DMS114 treated with DMSO at 0.1 percent for 48 hours (cell line): ENCODE measurements around the gene WBP2NL.

Source experiments
- DNase-seq: peaks from one replicate; lab custom pipeline; 2025; ENCODE audit not compliant: unreplicated experiment; lab: John Stamatoyannopoulos, UW

Gene WBP2NL

DNA sequence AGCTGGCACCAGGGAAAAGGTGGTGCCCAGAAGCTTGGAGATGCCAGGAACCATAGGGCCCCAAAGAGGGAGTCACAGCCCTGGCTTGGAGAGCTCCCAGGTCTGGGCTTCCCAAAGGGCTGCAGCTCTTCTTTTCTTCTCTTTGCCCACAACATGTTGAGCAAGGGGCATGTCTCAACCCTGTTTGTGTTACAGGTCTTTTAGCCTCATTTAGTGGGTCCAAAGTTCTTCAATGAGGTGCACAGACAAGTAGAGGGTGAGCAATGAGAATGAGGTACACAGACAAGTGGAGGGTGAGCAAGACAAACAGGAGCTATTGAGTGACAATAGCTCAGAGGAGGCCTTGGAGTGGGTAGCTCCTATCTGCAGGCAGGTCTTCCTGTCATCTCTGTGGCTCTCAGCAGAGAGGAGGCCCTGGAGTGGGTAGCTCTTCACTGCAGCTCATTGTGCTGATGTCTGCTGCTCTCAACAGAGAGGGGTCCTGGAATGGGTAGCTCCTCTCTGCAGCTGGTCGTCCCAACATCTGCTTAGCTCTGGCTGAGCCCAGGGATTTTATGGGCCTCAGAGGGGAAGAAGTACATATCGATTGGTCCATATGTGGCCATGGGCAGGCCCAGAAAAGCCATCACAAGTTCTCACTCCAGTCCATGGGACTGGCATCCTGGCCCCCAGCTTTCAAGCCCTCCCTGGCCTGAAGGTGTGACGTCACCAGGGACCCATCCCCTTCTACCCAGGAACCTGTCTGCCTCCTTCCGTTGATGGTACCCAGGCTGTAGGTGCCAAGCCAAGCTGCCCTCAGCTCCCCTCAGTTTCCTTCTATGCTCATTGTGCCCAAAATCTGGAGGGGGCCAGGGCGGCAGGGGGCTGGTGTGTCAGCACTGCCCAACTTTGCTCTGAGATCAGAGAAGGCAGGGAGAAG, 34.9 kb downstream of the WBP2NL start:
- DNase-seq, result no peak

DNA sequence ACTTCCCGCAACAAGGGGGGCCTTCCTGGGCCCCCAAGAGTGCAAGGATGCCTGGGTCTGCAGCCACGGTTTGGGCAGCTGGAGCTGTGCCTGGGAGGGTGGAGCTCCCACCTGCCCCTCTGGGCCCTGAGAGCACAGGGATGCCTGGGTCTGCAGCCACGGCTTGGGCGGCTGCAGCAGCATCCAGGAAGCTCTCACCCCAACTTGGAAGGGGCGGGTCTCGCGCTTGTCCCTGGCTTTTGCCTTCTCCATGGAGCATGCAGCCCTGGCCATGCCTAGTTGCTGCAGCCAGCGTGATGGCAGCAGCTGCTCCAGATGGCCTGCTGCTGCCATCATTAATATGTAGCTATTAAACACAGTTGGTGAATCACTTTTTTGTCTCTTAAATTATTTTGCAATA, 36.7 kb downstream of the WBP2NL start:
- DNase-seq, result no peak

DNA sequence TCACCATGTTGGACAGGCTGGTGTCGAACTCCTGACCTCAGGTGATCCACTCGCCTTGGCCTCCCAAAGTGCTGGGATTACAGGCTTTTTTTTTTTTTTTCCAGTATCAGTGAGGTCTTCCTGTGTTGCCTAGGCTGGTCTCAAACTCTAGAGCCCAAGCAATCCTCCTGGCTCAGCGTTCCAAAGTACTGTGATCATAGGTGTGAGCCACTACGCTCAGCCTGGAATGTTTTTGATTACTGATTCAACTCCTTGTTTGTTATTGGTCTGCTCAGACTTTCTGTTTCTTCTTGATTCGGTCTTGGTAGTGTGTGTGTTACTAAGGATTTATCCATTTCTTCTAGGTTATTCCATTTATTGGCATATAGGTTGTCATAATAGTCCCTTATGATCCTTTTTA, 40.7 kb downstream of the WBP2NL start:
- DNase-seq, result no peak

DNA sequence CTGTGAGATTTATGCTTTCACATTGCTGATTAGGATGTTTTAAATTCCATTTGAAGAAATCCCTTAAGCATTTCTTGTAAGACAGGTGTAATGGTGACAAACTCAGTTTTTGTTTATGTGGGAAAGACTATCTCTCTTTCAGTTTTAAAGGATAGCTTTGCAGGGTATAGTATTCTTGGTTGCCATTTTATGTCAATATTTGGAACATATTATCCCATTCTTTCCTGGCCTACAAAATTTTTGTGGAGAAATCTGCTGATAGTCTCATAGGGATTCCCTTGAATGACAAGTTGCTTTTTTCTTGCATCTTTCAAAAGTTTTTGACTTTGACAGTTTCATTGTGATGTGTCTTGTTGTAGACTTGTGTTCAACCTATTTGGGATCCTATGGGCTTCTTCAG, 43.2 kb downstream of the WBP2NL start:
- no peak for DNase-seq

DNA sequence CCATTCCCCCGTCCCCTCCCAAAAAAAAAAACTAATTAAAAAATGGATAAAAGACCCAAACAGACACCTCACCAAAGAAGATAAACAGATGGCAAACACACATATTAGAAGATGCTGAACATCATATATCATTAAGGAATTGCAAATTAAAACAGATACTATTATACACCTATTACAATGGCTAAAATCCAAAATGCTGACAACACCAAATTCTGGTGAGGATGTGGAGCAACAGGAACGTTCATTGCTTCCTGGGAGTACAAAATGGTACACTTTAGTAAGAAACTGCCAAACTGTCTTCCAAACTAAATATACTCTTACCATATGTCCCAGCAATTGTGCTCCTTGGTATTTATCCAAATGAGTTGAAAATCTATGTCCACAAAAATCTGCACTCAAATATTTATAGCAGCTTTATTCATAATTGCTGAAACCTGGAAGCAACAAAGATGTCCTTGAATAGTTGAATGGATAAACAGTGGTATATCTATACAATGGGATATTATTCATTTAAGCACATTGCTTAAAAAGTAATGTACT, 52.1 kb downstream of the WBP2NL start:
- no peak for DNase-seq

DNA sequence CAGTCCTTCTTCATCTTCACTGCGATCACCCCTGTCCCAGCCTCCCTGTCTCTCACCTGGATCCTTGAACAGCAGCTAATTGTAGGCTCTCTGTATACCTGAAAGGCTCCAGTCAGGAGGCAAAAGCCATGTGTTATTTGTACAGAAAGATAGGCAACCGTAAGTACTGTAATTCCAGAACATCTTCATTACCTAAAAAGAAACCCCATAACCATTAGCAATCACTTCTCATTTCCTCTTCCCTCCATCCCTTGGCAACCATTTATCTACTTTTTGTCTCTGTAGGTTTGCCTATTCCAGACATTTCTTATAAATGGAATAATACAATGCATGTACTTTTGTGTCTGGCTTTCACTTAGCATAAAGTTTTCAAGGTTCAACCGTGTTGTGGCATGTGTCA, 54.2 kb downstream of the WBP2NL start:
- DNase-seq, result no peak

DNA sequence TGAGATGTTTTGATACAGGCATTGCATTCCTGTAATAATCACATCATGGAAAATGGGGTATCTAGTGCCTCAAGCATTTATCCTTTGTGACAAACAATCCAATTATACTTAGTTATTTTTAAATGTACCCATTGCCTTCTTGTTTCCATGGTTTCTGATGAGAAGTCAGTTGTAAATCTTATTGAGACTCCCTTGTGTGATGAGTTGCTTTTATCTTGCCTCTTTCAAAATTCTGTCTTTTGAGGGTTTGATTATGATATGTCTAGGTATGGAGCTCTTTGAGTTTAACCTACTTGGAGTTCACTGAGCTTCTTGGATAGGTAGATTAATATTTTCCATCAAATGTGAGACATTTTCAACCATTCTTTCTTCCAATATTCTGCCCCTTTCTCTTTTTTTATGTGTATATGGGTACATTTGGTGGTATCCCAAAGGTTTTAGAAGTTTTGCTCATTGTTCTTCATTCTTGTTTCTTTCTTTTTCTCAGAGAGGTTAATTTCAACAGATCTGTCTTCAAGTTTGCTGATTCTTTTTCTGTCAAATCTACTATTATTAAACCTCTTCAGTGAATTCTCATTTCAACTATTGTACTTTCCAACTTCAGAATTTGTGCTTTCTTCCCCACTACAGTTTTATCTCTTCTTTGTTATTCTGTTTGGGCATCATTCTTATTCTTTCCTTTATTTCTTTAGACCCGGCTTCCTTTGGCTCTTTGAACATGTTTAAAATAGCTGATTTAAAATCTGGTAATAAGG, 58.3 kb downstream of the WBP2NL start:
- DNase-seq, result no peak

DNA sequence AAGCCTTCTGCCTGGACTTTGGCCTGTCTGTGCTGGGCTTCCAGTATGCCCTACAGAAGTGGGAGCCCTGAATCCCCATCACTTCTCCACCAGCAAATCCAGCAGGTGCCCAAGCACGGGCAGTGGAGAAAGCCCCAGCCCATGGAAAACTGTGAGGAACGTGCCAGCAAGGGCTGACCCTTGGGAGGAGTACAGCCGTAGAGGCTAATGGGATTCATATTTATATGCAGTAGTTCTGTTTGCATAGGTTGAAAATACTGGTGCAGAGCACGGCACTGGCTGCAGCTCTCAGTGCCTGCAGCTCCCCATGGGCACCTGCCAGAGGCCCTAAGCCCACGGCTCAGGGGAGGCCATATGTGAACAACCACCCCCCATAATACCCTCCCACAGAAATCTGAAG, 61.9 kb downstream of the WBP2NL start:
- DNase-seq, result no peak

DNA sequence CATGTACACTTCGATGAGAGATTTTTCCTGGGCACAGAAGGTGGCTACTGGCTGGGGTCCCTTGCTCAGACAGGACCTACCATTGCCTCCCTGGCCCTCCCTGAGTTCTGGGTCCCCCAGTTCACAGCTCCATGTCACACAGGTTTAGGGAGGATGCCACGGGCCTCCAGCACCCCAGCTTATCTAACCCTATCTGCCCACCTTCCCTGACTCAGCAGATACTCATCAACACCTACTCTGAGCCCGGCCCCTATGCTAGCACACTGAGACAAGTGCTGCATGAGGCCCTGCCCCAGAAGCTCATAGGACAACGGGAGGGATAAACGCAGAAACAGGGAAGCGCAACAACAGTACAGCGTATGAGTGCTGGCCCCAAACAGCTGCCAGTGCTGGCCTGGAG, 62.5 kb downstream of the WBP2NL start:
- DNase-seq, result no peak

DNA sequence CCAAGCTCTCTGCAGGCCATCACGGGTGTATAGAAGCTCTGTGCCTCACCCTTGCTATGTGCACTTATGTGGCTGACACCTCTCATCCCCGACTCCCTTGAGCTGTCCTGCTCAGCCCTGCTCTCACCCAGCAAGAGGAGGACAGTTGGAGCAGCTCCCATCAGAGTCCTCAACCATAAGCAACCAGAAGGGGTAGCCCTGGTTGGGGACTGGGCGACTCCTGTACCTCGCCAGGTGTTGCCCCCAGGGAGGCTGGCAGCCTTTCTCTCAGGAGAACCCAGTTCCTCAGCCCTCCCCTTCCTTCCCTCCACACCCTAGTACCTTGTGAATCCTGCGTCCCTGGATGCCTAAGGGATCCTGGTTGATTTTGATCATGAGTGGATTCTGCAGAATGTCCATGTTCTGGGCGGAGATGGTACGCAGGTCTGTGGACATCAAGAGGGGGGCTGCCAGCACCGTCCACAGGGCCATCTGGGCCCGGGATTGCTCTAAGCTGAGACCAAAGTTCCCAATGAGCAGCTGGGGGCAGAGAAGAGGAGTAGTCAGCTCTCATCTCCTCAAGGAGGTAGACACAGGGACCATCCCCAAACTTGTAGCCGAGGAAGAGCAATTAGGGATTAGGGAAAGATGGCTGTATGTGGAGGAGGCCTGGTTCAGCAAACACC, 64.0 kb downstream of the WBP2NL start:
- DNase-seq, result no peak

DNA sequence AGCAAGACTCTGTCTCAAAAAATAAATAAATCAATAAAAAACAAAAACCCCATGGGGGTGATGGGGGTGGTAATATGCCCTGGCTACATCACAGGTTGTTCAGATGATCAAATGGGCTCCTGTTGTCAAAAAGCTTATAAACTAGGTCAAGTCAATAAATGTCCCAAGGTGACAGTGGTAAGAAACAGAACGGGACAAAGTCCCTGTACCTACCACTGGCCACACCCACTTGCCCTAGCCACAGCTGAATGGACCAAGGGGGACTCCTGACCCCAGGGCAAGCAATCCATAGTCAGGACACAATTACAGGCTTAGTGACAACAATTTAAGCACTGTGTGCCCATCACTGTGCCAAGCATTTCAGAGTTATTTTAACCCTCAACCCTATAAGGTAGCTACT, 66.0 kb downstream of the WBP2NL start:
- no peak for DNase-seq

DNA sequence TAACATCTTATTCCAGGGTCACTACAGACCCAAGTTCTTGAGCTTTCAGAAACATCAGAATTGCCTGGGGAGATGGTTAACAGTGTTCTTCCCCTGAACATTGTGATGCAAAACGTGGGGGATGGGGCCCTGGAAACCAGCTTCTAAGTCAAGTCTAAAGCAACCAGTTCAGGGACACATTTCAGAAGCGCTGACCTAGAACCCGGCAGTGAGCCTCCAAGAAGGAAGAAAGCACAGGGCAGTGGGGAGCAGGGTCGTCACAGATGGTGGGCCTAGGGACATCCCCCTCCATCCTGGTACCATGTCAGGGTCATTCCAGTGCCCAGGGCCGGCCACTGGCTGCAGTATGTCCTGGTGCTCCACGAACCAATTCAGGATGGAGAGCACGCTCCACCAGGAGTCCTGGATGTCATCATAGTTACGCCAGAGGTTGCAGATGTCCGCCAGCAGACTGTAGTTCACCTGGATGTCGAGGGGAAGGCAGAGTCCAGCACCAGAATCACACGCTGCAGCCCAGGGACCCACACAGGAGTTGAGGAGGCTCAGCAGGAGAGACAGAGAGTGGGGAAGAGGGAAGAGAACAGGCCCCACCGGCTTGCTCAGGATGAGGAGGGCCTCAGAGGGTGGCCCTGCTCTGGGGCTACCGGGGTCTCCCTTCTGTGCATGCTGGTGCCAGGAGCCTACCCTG, 67.0 kb downstream of the WBP2NL start:
- no peak for DNase-seq

DNA sequence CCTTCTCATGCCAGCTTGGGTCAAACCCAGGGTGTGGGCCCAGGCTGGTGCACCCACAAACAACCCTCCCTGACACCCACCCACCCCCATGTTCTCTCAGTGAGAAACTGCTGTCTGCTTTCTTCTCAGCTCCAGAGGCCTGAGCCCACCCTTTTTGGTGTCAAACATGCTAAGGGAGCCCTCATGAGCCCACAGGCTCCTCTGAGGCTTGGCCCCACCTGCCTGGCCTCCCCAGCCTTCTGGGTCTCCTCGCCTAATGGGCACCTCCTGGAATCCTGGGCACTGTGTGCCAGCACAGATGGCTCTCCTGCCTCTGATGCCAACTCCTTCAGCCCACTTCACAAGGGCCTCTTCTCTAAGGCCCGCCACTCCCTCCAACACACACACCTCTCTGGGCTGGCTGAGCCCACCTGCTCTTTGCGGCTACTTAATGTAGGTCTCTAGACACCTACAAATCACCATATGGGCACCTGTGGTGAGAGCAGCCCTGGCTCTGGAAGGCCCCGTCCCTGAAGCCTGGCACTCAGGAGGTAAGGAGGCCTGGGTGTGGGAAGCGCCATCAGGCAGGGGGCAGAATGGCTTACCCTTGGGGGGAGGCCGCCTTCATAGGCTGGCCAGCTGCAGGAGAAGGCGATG, 67.7 kb downstream of the WBP2NL start:
- no peak for DNase-seq

DNA sequence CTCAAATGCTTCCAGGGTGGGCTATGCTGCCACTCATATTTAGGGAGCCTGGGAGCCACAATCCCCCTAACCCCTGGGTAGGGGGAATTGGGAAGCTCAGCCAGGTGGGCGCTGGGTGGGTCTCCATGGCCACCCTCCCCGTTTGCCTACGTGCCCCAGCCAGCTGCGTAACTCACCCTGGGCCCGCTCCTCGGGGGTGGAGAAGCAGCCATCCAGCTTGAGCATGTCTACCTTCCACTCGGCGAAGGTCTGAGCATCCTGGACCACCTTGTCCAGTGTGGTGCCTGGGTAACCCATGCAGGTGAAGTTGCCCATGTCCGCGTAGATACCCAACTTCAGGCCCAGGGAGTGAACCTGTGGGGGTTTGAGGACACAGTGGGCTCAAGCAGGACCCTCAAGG, 68.3 kb downstream of the WBP2NL start:
- DNase-seq, result no peak

DNA sequence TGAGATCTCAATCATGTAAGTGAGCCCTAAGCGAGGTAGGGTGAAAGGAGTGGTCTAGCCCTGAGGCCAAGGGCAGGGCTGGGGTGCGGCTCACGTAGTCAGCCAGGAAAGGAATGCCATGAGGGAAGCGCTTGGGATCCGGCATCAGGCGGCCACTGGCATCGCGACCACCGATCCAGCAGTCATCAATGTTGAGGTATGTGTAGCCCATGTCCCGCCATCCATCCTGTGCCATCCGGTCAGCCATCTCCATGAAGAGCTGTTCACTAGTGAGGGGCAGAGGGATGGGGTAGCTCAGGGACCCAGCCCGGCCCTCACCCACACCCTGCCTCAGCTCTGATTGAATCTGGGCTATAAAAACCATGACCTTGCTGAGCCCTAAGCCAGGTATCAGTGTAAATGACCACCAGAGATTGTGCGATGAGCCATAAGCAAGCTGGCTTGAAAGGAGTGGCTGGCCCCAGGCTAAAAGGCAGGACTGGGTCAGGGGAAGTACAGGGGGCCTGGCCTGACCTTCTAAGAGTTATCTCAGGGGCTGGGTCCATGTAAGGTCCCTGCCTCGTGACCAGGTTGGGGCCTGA, 69.2 kb downstream of the WBP2NL start:
- DNase-seq, result no peak

DNA sequence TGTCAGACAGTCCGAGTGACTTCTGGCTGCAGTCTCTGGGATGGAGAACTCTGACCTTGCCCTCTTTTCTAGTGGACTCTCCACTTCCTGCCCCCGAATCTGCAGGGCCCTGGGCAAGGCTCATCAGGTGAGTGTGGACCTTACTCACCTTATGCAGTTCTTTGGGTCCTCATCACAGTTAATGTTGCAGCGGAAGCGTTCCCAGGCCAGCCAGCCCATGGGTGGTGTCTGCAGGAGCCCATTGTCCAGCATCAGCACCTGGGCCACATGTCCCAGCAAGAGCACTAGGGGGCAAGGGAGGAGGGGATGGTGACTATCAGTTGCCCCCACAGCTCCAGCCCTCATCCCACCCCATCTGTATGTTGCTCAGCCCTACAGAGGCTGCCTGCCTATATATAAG, 69.7 kb downstream of the WBP2NL start:
- DNase-seq, result no peak

DNA sequence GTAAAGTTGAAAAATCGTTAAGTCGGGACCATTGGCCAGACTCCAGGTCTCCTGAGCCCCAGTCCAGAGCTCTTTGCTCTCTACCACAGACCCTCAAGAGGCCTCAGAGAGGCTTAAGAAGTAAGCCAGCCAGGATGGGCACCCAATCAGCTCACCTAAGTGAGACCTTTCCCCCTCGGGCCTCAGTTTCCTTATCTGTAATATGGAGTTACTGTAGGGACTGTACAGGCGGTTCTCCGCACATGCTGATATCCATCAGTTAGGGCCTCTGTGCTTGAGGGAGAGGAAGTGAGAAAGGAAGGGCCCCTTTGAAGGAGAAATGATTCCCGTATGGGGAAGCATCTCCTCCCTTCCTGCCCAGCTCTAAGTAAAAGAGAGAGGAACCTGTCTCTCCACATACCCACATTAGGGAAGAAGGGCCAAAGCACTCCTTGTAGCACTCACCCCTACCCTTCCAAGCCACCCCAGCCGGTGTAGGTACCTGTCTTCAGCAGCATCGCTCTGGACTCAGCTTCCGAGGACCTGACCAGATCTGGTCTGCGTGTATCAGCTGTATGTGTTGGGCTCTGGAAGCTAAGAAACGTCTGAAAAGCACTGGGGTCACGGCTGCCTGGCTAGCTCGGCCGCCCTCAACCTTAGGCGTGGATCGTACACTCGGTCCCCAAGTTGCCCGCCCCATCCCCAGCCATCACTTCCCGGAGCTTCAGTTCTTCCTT, 71.4 kb downstream of the WBP2NL start:
- DNase-seq, result no peak

DNA sequence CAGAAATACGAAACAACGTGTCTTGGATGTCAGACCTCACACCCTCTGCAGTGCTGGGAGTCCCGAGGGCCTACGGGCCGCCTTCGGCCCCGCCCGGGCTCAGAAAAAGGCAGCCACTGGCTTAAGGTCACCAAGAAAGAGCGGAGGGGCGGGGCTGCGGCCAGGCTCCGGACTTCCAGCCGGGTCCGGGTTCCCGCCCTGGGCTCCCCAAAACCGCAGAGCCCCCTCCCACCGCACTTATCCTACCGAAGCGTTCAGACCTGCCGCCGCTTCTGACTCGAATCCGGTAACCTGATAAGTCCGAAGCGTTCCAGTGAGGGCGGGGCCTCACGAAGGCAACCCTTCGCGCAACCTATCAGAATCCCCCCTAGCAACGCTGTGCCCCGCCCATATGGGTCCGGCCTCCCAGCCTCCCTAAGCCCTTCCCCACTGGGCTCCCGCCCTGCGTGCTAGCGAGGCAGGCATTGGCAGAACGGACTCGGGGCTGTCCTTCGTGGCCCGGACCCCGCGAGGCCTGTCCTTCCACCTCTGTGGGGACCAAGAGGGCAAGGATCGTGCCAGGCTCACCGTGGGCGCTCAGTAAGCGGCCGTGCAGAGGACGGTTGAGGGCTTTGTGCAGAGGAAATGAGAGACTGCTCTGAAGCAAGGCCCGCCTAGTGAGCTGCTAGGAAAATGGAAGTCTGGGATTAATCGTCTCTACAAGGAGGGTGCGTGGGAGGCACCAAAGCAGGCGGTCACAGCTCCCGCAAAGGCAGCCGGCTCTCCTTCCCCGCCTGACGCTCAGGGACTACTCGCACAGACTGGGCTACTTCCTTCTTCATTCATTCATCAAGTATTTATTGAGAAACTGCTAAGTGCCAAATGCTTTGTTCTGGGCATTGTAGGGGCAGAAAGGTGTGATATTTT, 72.2 kb downstream of the WBP2NL start, which contains the start of gene NAGA:
TSS of gene NAGA (minus strand) at position 296 of the 906 bp plus-strand sequence. CDS start 515 bp downstream, outside the sequence.
- peak; percentile 89 for DNase-seq
